HEK293T (cell line): ENCODE measurements around the gene TRIM41.
"Not testable (repeated sequence)": the region's sequence is repeated elsewhere in the genome, so short reads cannot be mapped to it uniquely, and the experiment has no call there.

Experiments
- CTCF ChIA-PET: fragments of 350-600 bp; formaldehyde crosslinking; extraction: SDS; loops from one replicate; lab custom pipeline; 2021; ENCODE audit warnings: antibody characterized with exemption, inconsistent platforms; lab: Yijun Ruan, JAX
- POLR2A ChIA-PET: fragments of 350-600 bp; formaldehyde crosslinking; extraction: SDS; loops from one replicate; lab custom pipeline; 2020; ENCODE audit warnings: antibody characterized with exemption, inconsistent platforms; lab: Yijun Ruan, JAX
- DNase-seq: peaks from one replicate; pipeline ENCODE4 v3.0.0; 2012; ENCODE audit warnings: mixed read lengths; ENCODE audit errors: extremely low spot score
- ARNT ChIP-seq: fragments of 450-650 bp; IDR thresholded peaks from 2 replicates; pipeline ENCODE4 v1.6.1; 2017; ENCODE audit warnings: mild to moderate bottlenecking
- BHLHE40 ChIP-seq: fragments of 450-650 bp; IDR thresholded peaks from 2 replicates; pipeline ENCODE4 v1.6.1; 2016; ENCODE audit warnings: mild to moderate bottlenecking, moderate library complexity, borderline replicate concordance
- CTBP1 ChIP-seq: fragments of 450-650 bp; IDR thresholded peaks from 2 replicates; pipeline ENCODE4 v1.6.1; 2016; ENCODE audit warnings: borderline replicate concordance
- ELF4 ChIP-seq: fragments of 450-650 bp; IDR thresholded peaks from 2 replicates; pipeline ENCODE4 v1.6.1; 2017; ENCODE audit warnings: antibody characterized with exemption
- FOXA1 ChIP-seq: fragments of 450-650 bp; IDR thresholded peaks from 2 replicates; pipeline ENCODE4 v1.6.1; 2016; ENCODE audit warnings: mild to moderate bottlenecking
- FOXK2 ChIP-seq: fragments of 450-650 bp; IDR thresholded peaks from 2 replicates; pipeline ENCODE4 v1.6.1; 2016; ENCODE audit warnings: mild to moderate bottlenecking
- FOXM1 ChIP-seq: fragments of 450-650 bp; IDR thresholded peaks from 2 replicates; pipeline ENCODE4 v1.6.1; 2017; ENCODE audit warnings: mild to moderate bottlenecking, borderline replicate concordance
- HDGF ChIP-seq: fragments of 450-650 bp; IDR thresholded peaks from 2 replicates; pipeline ENCODE4 v1.6.1; 2017; ENCODE audit warnings: antibody characterized with exemption, borderline replicate concordance
- L3MBTL2 ChIP-seq: fragments of 450-650 bp; conservative IDR thresholded peaks from 2 replicates; pipeline ENCODE4 v1.6.1; 2016; ENCODE audit warnings: mild to moderate bottlenecking
- LEF1 ChIP-seq: fragments of 450-650 bp; IDR thresholded peaks from 2 replicates; pipeline ENCODE4 v1.6.1; 2017; ENCODE audit warnings: mild to moderate bottlenecking, borderline replicate concordance
- NFRKB ChIP-seq: fragments of 450-650 bp; IDR thresholded peaks from 2 replicates; pipeline ENCODE4 v1.6.1; 2016; ENCODE audit warnings: mild to moderate bottlenecking, moderate library complexity
- SP1 ChIP-seq: fragments of 450-650 bp; IDR thresholded peaks from 2 replicates; pipeline ENCODE4 v1.6.1; 2017
- SUZ12 ChIP-seq: fragments of 450-650 bp; IDR thresholded peaks from 2 replicates; pipeline ENCODE4 v1.6.1; 2016; ENCODE audit warnings: mild to moderate bottlenecking
- TARDBP ChIP-seq: fragments of 450-650 bp; IDR thresholded peaks from 2 replicates; pipeline ENCODE4 v1.6.1; 2016
- ZNF384 ChIP-seq: fragments of 450-650 bp; IDR thresholded peaks from 2 replicates; pipeline ENCODE4 v1.6.1; 2016
- TF ChIP-seq, protein P1 (sequence below): fragments of 450-650 bp; IDR thresholded peaks from 2 replicates; pipeline ENCODE4 v1.6.1; 2016

TRIM41 gene

DNA sequence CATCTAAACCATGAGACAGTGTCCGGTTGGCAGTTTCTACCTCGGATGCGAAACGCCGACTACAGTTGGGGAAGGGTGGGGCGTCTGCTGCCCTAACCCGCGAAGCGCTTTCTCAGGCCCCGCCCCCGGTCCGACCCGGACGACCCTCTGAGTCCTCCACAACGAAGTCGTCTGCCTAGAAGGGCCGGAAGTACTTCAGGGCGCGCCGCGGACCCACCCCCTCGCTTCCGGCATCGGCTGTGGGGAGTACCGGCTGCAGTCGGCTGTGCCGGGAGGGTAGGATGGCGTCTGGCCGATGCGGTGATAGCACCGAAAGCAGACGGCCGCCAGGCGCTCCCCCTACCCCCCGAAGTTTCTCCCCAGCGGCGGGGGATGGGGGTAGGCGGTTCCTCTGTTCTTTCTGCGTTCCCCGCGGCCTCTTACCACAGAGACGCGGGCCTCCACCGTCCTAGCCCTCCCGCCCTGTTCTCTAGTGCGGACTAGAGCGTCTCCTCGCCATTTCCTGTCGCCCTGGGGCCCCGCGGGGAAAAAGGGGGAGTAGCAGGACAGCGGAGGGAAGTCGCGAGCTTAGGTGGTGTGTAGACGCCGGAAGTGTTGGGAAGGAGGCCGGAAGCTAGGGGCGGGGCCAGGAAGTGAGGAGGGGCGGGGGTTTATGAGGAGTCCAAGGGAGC, at the start of gene TRIM41:
TRIM41 (plus strand) TSS at position 224 of the 671 bp plus-strand sequence. CDS start 719 bp downstream, outside the sequence.
- POLR2A ChIA-PET, result interaction anchor here (0.6 to 3.6 kb wide), 22 partner anchors 9 to 50 kb away, joined by 3 to 43 read pairs (median 6); partner anchors contain the start of genes RACK1, TRIM52 and TRIM7
- DNase-seq, result peak; percentile 88
- TF ChIP-seq FOXK2 (no peak), ELF4 (peak; percentile 86), LEF1 (peak; percentile 13; the same call in 1 of the 2 replicates), SP1 (no peak)
- TF ChIP-seq, protein P1, sequence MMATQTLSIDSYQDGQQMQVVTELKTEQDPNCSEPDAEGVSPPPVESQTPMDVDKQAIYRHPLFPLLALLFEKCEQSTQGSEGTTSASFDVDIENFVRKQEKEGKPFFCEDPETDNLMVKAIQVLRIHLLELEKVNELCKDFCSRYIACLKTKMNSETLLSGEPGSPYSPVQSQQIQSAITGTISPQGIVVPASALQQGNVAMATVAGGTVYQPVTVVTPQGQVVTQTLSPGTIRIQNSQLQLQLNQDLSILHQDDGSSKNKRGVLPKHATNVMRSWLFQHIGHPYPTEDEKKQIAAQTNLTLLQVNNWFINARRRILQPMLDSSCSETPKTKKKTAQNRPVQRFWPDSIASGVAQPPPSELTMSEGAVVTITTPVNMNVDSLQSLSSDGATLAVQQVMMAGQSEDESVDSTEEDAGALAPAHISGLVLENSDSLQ, result peak; percentile 24; the same call in 1 of the 2 replicates
- CTCF ChIA-PET, result interaction anchor here (1.3 to 2.2 kb wide), 3 partner anchors 36 to 39 kb away, joined by 5 to 7 read pairs (median 6); no protein-coding TSS in a partner anchor

DNA sequence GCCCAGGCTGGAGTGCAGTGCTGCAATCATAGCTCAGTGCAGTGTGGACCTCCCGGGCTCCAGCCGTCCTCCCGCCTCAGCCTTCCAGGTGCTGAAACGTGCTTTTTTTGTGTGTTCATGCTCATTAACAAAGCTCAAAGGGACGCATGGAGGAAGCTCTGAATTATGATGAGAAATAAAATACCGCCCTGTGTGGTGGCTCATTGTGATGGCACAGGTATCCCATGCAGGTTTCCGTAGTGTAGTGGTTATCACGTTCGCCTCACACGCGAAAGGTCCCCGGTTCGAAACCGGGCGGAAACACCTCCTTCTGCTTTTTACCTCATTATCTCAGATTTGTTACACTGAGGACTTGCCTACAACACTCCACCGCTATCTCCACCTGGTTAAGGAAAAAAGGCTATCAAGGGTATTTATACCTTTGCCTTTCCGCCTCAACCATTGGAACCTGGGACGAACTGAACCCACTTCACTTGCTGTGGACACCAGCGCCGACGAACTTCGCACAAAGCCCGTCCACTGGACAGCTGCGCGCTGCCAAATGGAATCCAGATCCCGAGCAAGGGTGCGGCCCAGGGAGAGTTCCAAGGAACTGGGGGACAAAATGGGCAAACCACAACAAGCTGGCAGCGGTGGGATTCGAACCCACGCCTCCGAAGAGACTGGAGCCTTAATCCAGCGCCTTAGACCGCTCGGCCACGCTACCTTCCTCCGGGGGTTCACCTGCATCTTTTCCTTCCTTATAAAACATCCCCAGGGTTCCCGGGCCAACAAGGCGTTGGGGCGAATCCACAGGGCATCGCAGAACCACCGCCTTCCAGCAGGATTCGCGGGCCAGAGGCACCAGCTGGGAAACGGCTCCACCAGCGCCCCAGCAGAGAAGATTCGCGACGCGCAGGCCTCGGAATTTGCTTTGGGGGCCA, 49.4 kb upstream of the TRIM41 start:
- ChIA-PET CTCF (interaction anchor here (0.9 to 4.2 kb wide), 7 partner anchors 10 to 554 kb away, joined by 3 to 26 read pairs (median 6); partner anchors contain the start of gene TRIM7), POLR2A (interaction anchor here (0.6 to 2.3 kb wide), 14 partner anchors 10 to 372 kb away, joined by 3 to 14 read pairs (median 4); partner anchors contain the start of genes RACK1, TRIM52 and TRIM7)
- TF ChIP-seq ZNF384 (0 out of 2 replicates have a peak, but pooled peaks have one; percentile 11), ARNT (peak; percentile 27; the same call in 1 of the 2 replicates), BHLHE40 (no peak), L3MBTL2 (peak; percentile 70), NFRKB (no peak), TARDBP (peak; percentile 64; the same call in 1 of the 2 replicates), HDGF (no peak), ELF4 (no peak), CTBP1 (peak; percentile 92), SUZ12 (no peak), FOXK2 (no peak; the same call in 1 of the 2 replicates), FOXM1 (0 out of 2 replicates have a peak, but pooled peaks have one; percentile 30), FOXA1 (no peak), SP1 (no peak), LEF1 (no peak)
- TF ChIP-seq, protein P1, result peak; percentile 33; the same call in 1 of the 2 replicates
- peak; percentile 62 for DNase-seq

DNA sequence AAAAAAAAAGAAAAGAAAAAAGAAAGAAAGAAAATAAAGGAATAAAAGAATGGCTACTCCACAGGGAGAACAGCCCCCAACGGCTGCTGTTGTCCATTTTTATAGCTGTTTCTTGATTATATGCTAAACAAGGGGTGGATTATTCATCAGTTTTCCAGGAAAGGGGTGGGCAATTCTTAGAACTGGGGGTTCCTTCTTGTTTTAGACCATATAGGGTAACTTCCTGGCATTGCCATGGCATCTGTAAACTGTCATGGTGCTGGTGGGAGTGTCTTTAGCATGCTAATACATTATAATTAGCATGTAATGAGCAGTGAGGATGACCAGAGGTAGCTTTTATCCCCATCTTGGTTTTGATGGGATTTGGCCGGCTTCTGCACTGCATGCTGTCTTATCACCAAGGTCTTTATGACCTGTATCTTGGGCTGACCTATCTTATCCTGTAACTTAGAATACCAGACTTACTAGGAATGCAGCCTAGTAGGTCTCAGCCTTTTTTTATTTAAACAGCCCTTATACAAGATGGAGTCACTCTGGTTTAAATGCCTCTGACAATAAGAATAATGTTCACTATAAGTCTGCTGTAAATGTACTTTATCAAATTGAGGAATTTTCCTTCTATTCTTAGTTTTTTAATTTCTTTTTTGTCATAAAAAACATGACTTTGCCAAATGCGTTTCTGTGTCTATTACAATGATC, 46.7 kb upstream of the TRIM41 start:
- TF ChIP-seq BHLHE40, result no peak
- TF ChIP-seq FOXM1, result no peak
- TF ChIP-seq FOXK2, result no peak
- no peak for TF ChIP-seq NFRKB
- TF ChIP-seq HDGF, result no peak
- TF ChIP-seq, protein P1, result no peak
- TF ChIP-seq ELF4, result no peak
- no peak for TF ChIP-seq SUZ12
- TF ChIP-seq L3MBTL2, result no peak
- TF ChIP-seq LEF1, result no peak
- no peak for TF ChIP-seq TARDBP
- TF ChIP-seq SP1, result no peak
- no peak for TF ChIP-seq ZNF384
- TF ChIP-seq CTBP1, result no peak
- TF ChIP-seq FOXA1, result no peak
- TF ChIP-seq ARNT, result no peak
- POLR2A ChIA-PET, result interaction anchor here (1.8 kb wide), 1 partner anchor 68 kb away, joined by 4 read pairs; no protein-coding TSS in a partner anchor
- CTCF ChIA-PET, result interaction anchor here (1.0 kb wide), 1 partner anchor 9 kb away, joined by 3 read pairs; no protein-coding TSS in a partner anchor
- DNase-seq, result no peak

DNA sequence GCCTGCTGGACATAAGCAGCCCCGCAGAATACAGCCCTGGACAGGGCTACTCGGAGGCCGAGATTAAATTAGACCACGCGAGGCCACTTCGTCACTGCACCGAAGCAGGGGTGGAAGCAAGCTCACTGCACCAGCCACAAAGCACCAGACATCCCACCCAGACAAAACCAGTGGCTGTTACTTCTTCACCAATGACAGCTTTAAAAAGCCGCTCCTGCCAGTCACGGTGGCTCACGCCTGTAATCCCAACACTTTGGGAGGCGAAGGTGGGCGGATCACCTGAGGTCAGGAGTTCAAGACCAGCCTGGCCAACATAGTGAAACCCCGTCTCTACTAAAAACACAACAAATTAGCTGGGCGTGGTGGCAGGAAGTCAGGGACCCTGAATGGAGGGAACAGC, 45.5 kb upstream of the TRIM41 start:
- CTCF ChIA-PET, DNase-seq: not testable (repeated sequence)
- POLR2A ChIA-PET, result interaction anchor here (1.8 kb wide), 1 partner anchor 67 kb away, joined by 4 read pairs; no protein-coding TSS in a partner anchor
